Cardiac fibroblast (primary cell): ENCODE data around the gene SYT11.

ENCODE experiments used
- DNase-seq, 2 donors: peaks; one replicate each; pipeline versions ENCODE4 v3.0.0 to v3.0.0-alpha.2; 2010; ENCODE audit warnings: low read depth in 2 of 2
- H3K4me3 ChIP-seq, 2 donors: replicated peaks in 1 of 2; 1 replicate in 1 of 2; 2 replicates in 1 of 2; pipeline ENCODE4 v1.5.1; 2011; ENCODE audit warnings: low read depth in 2 of 2, low read length in 2 of 2, mild to moderate bottlenecking in 2 of 2, moderate library complexity in 1 of 2
- TF ChIP-seq, protein P1 (sequence below): IDR thresholded peaks from one replicate; pipeline ENCODE4 v1.5.1; 2011; ENCODE audit warnings: low read depth, mild to moderate bottlenecking, low read length, inconsistent platforms

Gene SYT11, protein sequence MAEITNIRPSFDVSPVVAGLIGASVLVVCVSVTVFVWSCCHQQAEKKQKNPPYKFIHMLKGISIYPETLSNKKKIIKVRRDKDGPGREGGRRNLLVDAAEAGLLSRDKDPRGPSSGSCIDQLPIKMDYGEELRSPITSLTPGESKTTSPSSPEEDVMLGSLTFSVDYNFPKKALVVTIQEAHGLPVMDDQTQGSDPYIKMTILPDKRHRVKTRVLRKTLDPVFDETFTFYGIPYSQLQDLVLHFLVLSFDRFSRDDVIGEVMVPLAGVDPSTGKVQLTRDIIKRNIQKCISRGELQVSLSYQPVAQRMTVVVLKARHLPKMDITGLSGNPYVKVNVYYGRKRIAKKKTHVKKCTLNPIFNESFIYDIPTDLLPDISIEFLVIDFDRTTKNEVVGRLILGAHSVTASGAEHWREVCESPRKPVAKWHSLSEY

DNA sequence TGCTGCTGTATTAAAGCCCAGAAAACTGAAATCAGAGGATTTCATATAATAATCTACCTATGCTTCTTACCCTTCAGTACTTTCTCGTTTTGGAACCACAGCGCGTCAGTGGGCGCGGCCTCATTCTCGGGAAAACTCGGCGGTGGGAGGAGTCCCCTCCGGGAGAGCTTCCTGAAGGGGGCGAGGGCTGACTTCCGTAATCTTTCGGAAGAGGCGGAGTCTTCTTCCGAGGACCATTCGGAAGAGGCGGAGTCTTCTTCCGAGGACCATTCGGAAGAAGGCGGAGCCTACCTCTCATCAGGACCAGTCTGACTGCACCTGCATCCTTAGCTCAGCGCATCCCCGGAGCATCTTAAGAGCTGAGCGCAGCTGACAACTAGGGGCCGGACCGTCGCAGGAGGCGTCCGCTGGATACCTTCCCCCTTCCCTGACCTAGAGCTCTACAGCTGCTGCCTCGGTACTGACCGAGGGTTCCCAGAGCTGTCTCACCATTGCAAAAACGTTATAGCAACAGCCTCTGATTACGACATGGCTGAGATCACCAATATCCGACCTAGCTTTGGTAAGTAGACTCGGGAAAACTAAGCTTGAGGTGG lies at the start of gene SYT11:
Gene SYT11, plus strand, starts transcription at position 334 of the 596 bp plus-strand sequence. Its CDS starts 195 bp downstream, at position 529.
- H3K4me3 ChIP-seq, result peak within 1 kb of the TSS; percentile 48 to 59
- TF ChIP-seq, protein P1, sequence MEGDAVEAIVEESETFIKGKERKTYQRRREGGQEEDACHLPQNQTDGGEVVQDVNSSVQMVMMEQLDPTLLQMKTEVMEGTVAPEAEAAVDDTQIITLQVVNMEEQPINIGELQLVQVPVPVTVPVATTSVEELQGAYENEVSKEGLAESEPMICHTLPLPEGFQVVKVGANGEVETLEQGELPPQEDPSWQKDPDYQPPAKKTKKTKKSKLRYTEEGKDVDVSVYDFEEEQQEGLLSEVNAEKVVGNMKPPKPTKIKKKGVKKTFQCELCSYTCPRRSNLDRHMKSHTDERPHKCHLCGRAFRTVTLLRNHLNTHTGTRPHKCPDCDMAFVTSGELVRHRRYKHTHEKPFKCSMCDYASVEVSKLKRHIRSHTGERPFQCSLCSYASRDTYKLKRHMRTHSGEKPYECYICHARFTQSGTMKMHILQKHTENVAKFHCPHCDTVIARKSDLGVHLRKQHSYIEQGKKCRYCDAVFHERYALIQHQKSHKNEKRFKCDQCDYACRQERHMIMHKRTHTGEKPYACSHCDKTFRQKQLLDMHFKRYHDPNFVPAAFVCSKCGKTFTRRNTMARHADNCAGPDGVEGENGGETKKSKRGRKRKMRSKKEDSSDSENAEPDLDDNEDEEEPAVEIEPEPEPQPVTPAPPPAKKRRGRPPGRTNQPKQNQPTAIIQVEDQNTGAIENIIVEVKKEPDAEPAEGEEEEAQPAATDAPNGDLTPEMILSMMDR, result no peak
- DNase-seq, result peak; percentile 96

DNA sequence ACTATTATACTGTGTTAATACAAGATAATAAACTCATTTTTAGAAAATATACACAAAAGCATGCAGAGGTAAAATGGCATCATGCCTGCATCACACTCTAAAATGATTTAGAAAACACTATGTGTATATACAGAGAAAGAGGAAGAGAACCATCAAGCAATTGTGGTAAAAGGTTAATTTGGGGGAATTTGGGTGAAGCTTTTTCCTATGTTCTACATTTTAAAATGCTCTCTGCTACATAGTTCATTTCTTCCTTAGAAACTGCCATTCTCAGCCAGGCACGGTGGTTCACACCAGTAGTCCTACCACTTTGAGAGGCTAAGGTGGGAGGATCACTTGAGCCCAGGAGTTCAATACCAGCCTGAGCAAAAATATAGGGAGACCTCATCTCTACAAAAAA lies 46.5 kb upstream of the SYT11 start:
- DNase-seq, result no peak
- TF ChIP-seq, protein P1, result no peak
- no peak overlapping the region for H3K4me3 ChIP-seq

DNA sequence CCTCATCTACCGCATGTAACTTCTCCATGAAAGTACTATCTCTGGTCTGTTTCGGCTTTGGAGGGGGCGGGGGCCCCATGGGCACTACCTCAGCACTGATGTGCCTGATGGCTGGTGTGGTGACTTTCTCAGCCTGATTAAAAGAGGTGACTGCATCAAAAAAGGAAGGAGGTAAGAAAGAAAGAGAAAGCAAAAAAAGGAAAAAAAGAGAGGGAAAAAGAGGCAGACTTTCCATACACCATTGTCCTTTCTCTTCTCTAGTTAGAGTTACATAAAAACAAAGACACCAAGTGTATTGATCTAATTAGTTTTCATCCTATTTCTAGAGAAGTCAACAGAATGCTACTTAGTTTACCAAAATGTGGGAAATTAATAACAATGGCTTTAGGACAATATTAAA lies 45.7 kb upstream of the SYT11 start:
- no peak for DNase-seq
- TF ChIP-seq, protein P1, result no peak

DNA sequence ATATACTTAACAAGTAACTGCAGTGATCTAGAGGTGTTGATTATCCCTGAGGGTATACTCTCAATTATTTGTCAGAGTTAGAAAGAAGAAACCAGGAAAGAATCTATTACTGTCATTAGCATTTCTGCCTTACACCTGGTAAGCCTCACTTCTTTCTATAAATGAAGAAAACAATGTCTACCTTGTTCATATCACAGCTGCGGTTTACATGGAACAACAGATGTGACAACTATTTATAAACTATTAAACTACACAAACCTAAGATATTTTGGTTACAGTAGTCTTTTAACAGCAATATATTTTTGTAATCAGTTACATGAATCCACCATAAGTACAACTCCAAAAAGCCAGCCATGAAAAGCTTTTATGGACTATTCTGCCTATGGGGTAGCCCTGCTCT lies 43.0 kb upstream of the SYT11 start:
- TF ChIP-seq, protein P1, result no peak
- no peak for DNase-seq
- H3K4me3 ChIP-seq, result no peak overlapping the region

More for the DNA sequence above, 45.7 kb upstream of the SYT11 start:
- no peak overlapping the region for H3K4me3 ChIP-seq

DNA sequence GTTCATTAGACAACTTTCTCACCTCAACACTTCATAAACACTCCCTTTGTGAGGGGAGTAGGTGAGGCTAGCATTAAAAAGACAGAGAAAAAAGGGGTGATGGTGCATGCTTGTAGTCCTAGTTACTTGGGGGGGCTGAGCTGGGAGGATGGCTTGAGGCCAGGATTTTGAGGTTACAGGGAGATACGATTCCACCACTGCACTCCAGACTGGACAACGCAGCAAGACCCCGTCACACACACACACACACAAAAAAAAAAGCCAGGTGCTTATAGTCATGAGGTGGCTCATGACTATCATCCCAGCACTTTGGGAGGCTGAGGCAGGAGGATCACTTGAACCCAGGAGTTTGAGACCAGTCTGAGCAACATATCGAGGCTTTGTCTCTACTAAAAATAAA lies 31.9 kb upstream of the SYT11 start:
- TF ChIP-seq, protein P1, result no peak
- DNase-seq, result no peak

DNA sequence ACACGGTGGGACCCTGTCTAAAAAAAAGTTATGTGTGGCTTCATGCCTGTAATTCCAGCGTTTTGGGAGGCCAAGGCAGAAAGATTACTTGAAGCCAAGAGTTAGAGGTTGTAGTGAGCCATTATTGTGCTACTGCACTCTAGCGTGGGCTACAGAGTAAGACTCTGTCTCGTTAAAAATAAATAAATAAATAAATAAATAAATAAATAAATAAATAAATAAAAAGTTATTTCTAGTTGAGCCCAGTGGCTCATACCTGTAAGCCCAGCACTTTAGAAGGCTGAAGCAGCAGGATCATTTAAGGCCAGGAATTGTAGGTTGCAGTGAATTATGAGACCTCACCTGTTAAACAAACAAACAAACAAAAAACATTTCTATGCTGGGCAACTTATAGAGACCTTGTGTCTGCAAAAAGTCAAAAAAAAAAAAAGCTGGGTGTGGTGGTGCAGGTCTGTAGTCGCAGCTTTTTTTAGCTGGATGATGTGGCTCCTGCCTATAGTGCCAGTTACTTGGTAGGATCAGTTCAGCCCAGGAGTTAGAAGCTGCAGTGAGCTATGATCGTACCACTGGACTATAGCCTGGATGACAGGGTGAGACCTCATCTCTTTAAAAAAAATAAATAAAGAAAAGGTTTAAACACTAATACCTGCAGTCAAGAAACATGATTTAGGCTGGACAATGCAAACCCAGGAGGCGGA lies 27.9 kb upstream of the SYT11 start:
- TF ChIP-seq, protein P1, result no peak
- DNase-seq, result no peak
- H3K4me3 ChIP-seq, result no peak overlapping the region

More for the DNA sequence above, 31.9 kb upstream of the SYT11 start:
- no peak overlapping the region for H3K4me3 ChIP-seq
